Osteocyte (in vitro differentiated cells): ENCODE measurements around the gene ILDR1. TPM values are rescaled to one million over a fixed set of nuclear protein-coding genes. Genes with fewer than 3 reads are reported as not detected.

Experiments used
- DNase-seq: peaks from one replicate; pipeline ENCODE4 v3.0.0; 2021; ENCODE audit warnings: mixed read lengths; ENCODE audit not compliant: unreplicated experiment; ENCODE audit errors: extremely low spot score
- H3K27ac Mint-ChIP-seq: one replicate; pipeline ENCODE4 v1.8.0; 2021; ENCODE audit warnings: mild to moderate bottlenecking, mixed read lengths; ENCODE audit not compliant: unreplicated experiment
- H3K27me3 Mint-ChIP-seq: one replicate; pipeline ENCODE4 v1.8.0; 2021; ENCODE audit warnings: mixed read lengths; ENCODE audit not compliant: unreplicated experiment
- H3K36me3 Mint-ChIP-seq: one replicate; pipeline ENCODE4 v1.8.0; 2021; ENCODE audit warnings: mixed read lengths; ENCODE audit not compliant: unreplicated experiment
- H3K4me1 Mint-ChIP-seq: one replicate; pipeline ENCODE4 v1.8.0; 2021; ENCODE audit warnings: mixed read lengths; ENCODE audit not compliant: unreplicated experiment
- H3K4me3 Mint-ChIP-seq: one replicate; pipeline ENCODE4 v1.8.0; 2021; ENCODE audit warnings: mild to moderate bottlenecking, moderate library complexity, mixed read lengths; ENCODE audit not compliant: unreplicated experiment
- H3K9me3 Mint-ChIP-seq: one replicate; pipeline ENCODE4 v1.8.0; 2021; ENCODE audit warnings: mixed read lengths; ENCODE audit not compliant: unreplicated experiment
- total RNA-seq: library from RNA; stranded (reverse); gene quantifications from 2 replicates; pipeline ENCODE4 v1.2.1, GENCODE V29; 2021
- TF ChIP-seq, protein P1 (sequence below): fragments of 200-600 bp; sonication (generic); IDR thresholded peaks from 2 replicates; pipeline ENCODE4 v1.5.0; 2021; ENCODE audit warnings: antibody characterized with exemption, mild to moderate bottlenecking, moderate library complexity

ILDR1 gene
- total RNA-seq, 1 donor from 2014 or later = not detected

DNA sequence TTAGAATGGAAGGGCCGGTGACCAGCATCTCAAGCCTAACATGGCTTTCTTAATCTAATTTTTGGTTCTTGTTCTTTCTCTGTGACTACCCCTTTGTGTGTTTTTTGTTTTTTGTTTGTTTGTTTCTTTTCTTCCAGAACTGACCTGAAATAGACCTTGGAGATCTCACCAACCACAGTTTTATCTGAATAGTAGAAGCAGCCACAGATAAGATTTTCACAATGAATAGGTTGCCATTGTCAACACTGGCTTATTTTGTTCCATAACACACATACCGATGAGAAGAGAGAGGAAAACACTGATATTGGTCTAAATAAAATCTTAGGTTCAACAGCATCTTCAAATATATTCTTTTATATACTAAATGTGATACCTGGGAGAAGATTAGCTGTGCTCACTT lies 11.5 kb downstream of the ILDR1 start:
- H3K4me1 Mint-ChIP-seq = no peaks in the 10 kb centered on the region
- DNase-seq = no peak
- H3K9me3 Mint-ChIP-seq = no peaks in the 10 kb centered on the region
- H3K4me3 Mint-ChIP-seq = no peak overlapping the region
- H3K36me3 Mint-ChIP-seq = no peaks in the 10 kb centered on the region
- TF ChIP-seq, protein P1, sequence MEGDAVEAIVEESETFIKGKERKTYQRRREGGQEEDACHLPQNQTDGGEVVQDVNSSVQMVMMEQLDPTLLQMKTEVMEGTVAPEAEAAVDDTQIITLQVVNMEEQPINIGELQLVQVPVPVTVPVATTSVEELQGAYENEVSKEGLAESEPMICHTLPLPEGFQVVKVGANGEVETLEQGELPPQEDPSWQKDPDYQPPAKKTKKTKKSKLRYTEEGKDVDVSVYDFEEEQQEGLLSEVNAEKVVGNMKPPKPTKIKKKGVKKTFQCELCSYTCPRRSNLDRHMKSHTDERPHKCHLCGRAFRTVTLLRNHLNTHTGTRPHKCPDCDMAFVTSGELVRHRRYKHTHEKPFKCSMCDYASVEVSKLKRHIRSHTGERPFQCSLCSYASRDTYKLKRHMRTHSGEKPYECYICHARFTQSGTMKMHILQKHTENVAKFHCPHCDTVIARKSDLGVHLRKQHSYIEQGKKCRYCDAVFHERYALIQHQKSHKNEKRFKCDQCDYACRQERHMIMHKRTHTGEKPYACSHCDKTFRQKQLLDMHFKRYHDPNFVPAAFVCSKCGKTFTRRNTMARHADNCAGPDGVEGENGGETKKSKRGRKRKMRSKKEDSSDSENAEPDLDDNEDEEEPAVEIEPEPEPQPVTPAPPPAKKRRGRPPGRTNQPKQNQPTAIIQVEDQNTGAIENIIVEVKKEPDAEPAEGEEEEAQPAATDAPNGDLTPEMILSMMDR = no peak
- peaks cover 20% of the 10 kb centered on the region for H3K27me3 Mint-ChIP-seq
- H3K27ac Mint-ChIP-seq = no peak overlapping the region

DNA sequence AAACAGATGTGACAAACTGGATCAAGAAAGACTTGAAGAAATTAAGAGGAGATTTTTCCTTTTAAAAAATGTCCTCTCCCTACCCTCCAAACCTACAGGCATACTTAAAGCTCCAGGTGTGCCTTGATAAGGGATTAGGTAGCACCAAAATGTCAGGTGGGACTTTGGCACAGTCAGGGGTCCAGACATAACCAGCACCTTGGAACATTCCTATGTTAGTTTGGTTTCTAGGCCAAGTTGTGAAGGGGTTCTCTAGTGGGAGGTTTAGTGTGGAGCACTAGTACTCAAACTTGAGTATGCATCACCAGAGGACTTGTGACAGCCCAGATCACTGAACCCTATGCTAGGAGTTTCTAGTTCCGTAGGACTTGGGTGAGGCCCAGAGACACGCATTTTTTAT lies 13.9 kb downstream of the ILDR1 start:
- no peak for DNase-seq
- Mint-ChIP-seq H3K4me3 (no peak overlapping the region), H3K4me1 (no peaks in the 10 kb centered on the region), H3K9me3 (no peaks in the 10 kb centered on the region), H3K27me3 (peaks cover 16% of the 10 kb centered on the region), H3K36me3 (no peaks in the 10 kb centered on the region), H3K27ac (no peak overlapping the region)
- TF ChIP-seq, protein P1 = no peak

DNA sequence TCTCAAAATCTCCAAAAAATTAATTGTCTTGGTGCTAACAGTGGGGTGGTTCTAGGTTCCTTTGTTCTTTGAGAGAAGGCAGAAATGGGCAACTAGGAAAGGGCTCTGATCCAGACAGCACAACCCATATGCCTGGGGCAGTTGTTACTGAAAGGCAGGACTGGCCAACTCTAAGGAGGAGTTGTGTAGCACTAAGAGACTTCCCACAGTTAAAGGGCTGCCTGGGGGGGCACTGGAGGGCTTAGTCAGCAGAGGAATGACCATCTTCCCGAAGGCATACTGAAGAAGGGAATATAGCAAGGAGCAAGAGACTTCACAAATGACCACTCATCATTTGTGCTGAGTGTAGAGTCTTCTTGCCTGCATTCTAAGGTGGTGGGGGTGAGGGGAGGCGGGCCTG lies 15.8 kb downstream of the ILDR1 start:
- Mint-ChIP-seq H3K36me3 (no peaks in the 10 kb centered on the region), H3K9me3 (no peaks in the 10 kb centered on the region), H3K4me3 (no peak overlapping the region), H3K4me1 (no peaks in the 10 kb centered on the region), H3K27me3 (peaks cover 6% of the 10 kb centered on the region), H3K27ac (no peak overlapping the region)
- no peak for DNase-seq
- TF ChIP-seq, protein P1 = no peak

DNA sequence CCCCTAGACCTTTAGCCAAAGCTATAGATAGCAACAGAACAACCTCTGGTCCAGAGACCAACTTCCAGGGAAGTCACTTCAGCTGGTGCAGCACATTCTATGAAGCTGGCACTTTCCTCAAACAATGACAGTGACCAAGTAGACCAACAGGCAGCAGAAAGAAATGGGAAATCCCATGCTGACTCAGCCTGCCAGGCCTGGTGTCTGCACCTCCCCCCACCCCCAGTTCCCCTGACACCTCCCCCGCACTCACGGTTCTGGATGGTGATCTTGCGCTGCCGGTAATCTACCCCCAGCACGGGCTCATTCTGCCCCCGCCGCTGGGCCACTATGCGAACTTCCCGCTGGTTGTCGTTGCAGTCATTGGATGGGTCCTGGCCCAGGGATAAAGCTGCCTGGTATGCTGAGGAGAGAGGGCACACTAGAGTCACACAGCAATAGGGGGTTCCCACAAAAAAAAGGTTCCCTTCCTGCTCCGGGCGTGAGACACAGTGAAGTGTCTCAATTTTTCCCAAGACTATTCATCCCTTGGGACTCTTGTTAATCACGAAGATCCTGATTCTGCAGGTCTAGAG lies 17.0 kb downstream of the ILDR1 start:
- Mint-ChIP-seq H3K4me1 (no peaks in the 10 kb centered on the region), H3K27me3 (peaks cover 6% of the 10 kb centered on the region), H3K36me3 (no peaks in the 10 kb centered on the region), H3K27ac (no peak overlapping the region), H3K4me3 (no peak overlapping the region), H3K9me3 (no peaks in the 10 kb centered on the region)
- no peak for DNase-seq
- TF ChIP-seq, protein P1 = no peak

DNA sequence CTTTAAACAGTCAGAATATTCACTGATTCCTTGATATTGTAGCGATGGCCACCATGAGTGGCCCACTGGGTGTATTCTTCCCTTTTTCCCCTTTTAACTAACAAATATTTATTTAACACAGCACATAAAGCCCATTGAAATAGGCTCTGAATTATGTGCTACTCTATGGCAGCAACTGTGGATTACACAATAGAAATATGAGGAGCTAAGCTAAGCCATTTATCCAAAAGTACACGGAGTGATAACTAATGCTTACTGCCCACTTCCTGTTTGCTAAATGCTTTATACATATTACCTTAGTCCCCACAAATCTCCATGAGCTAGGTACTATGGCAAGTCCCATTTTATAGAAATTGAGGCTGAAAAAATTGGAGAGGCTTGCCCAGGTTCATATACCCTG lies 17.9 kb downstream of the ILDR1 start:
- Mint-ChIP-seq H3K9me3 (no peaks in the 10 kb centered on the region), H3K36me3 (no peaks in the 10 kb centered on the region), H3K27me3 (peaks cover 3% of the 10 kb centered on the region), H3K27ac (no peak overlapping the region), H3K4me1 (no peaks in the 10 kb centered on the region), H3K4me3 (no peak overlapping the region)
- TF ChIP-seq, protein P1 = no peak
- no peak for DNase-seq
